Measurements from ENCODE around the gene HYCC1.

GRCh38 chr7:22995011-22995410, 18.9 kb downstream of the HYCC1 start:
- TF ChIP-seq CTCF (IDR thresholded peaks at IDR 0.05), result no peak
- no peak for TF ChIP-seq EZH2 (IDR thresholded peaks at IDR 0.05; ENCODE audit: borderline replicate concordance, insufficient read depth, low read depth, low read length, poor library complexity, severe bottlenecking)

Measured in B cell (primary cell).